Stimulated activated CD4-positive, alpha-beta T cell treated with anti-CD3 and anti-CD28 coated beads, TNF-alpha, amount 100 ng/mL, for 24 hours (primary cell): Measurements from ENCODE around the gene P3H2.
"Not testable (repeated sequence)": the region's sequence is repeated elsewhere in the genome, so short reads cannot be mapped to it uniquely, and the experiment has no call there.

ENCODE experiments used
- DNase-seq, 3 experiments: peaks; one replicate each; pipeline ENCODE4 v3.0.0-alpha.2; 2020; ENCODE audit warnings: low read depth in 3 of 3

Gene P3H2

DNA sequence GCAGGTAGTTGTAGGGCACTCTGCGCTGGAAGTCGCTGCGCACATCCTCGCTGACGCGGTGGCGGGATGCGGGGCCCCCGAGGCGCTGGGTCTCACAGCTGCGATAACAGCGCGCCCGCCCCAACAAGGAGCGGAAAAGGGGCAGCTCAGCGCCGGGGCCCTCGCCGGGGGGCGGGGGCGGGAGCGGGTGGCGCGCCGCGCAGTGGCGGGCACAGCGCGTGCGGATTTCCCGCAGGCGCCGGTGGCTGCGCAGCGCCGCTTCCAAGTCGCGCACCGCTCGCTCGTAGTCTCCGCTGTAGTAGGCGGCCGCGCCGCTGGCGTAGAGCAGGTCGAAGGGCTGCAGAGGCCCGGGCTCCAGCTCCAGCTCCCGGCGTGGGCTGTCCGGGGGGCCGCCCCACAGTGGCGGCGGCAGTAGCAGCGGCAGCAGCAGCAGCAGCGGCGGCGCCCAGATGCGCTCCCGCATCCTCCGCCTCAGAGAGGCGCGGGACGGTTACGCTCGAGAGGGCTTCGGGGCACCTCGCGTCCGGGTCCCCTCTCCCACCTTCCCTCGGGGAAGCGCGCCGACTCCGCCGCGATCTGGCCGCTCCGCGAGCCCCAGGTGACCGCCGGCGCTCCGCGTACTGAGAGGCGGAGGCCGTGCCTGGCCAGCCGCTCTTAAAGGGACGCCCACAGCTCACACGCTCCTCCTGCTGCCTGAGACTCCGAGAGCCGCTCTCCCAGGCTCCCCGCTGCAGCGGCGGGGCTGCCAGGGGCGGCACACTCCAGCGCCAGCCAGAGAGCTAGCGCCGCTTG lies at the start of gene P3H2:
TSS of gene P3H2 (minus strand) at position 629 of the 792 bp plus-strand sequence. CDS start at position 463, 166 bp downstream.
- DNase-seq: peak in 2 of 3 experiments; percentile 2 to 37

DNA sequence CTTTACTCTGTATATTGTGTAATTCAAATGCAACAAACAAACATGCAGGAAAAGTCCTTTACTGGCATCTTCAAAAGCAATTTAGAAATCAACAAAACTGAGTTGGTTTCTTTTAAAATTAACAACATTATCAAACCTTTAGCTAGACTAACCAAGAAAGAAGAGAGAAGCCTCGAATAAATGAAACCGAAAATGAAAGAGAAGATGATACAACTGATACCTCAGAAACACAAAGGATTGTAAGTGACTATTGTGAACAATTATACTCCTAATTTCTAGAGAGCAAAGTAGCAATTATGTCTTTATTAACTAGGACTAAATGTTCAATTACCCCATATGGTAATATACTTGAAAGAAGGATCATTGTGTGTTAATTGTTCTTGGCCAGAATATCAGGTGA lies 49.2 kb upstream of the P3H2 start:
- no peak for DNase-seq

DNA sequence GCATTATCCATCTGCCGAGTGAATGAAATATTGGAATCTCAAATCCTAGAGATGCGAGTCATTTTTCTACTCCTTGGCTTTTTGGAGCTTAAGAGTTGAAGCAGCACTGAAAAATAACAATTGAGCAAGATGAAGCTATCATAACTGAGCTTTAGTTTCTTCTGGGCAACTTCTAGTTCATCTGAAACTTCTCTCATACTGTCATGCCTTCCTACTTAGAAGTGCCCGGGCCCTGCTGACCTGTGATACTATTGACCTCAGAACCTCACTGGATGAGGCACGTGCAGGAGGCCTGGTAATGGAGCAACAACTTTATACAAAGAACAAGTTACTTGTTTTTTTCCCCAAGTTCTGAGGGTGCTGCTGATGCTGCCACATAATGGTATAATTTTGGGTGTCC lies 48.5 kb upstream of the P3H2 start:
- DNase-seq: no peak

- no peak for DNase-seq
Observed at GRCh38 chr3:190167936-190168680, 47.4 kb upstream of the P3H2 start.

- DNase-seq: no peak
Observed at GRCh38 chr3:190166948-190167347, 46.3 kb upstream of the P3H2 start.

DNA sequence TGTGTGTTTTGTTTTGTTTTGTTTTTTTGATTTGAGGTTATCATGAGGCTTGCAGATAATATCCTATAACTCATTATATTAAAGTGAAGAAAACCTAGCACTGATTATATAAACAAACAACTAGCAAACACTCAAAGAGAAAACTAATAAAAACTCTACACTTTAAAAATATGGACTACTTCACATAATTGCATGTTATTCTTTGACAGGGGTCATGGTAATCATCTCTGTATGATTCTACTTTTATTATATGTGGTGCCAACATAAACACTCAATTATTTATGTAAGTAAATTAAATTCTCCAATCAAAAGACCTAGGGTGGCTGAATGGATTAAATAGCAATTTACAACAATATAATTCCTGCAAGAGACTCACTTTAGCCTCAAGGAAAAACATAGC lies 44.6 kb upstream of the P3H2 start:
- DNase-seq: no peak

DNA sequence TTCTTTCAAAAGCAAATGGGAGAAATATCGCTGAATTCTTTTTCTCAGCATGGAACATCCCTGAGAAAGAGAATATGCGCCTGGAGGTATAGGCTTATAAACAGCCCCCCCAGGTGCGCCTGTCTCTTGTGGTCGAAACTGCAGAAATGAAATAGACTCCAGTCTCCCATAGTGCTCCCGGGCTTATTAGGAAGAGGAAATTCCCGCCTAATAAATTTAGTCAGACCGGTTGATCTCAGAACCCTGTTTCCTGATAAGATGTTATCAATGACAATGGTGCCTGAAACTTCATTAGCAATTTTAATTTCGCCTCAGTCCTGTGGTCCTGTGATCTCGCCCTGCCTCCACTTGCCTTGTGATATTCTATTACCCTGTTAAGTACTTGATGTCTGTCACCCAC lies 41.3 kb upstream of the P3H2 start:
- DNase-seq: not testable (repeated sequence)

DNA sequence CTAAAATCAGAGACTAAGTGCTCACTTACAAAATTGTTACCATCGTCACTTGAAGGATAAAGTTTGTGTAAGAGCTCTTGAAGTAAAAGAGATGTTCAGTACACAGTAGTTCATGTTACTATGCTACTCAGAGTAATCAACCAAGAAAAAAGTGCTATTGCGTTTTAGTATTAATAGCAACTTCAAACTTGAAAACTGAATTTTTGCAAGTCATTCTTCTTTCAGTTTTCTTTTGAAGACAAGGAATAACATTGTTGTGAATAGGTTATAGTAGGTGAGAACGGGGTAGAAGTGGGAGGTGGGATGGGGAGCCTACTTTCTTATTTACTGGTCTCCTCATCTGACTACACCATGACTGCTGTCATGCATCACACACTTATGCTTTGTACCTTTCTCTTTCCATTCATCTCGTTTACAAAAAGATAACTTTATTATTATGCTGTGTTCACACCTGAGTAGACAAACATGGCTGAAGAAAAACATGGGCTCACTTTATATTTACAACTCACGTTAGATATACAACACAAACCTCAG lies 39.3 kb upstream of the P3H2 start:
- no peak for DNase-seq

GRCh38 chr3:190158261-190158660 lies 37.6 kb upstream of the P3H2 start:
- no peak for DNase-seq

DNA sequence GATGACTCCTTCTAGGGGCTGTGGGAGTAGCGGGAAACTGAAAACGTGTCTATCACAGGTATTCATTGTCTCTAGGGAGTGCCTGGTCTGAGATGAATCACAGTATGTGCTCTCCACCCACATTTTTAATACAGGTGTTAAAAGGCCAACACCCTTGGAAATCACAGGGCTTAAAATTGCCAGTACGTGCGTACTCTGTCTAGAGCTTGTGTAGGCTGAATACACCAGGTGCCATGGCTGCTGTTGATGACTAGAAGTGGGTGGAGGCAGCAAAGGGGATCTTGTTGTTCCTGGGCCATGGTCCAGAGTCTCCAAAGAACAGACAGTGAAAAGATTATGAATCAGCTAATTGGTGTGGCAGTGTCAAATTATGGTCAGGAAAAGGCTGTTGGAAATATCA lies 35.1 kb upstream of the P3H2 start:
- no peak for DNase-seq

DNA sequence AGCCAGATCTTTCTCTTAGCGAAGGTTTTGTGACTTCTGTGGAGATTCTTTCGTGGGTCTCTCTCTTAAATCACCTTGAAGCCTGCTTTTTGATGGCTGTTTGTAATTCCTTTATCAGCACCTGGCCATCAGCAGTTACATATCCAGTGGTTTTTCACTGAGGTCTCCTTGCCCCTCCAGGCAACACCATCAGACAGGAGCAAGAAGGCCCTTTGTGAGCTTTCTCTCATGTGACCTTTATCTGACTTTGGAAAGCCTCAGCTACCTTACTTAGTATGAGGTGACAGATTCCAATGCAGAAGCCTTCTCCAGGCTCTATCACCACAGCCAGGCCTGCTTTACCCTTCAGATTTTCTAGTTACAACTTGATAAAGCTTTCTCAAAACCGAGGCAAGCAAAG lies 30.0 kb upstream of the P3H2 start:
- no peak for DNase-seq

DNA sequence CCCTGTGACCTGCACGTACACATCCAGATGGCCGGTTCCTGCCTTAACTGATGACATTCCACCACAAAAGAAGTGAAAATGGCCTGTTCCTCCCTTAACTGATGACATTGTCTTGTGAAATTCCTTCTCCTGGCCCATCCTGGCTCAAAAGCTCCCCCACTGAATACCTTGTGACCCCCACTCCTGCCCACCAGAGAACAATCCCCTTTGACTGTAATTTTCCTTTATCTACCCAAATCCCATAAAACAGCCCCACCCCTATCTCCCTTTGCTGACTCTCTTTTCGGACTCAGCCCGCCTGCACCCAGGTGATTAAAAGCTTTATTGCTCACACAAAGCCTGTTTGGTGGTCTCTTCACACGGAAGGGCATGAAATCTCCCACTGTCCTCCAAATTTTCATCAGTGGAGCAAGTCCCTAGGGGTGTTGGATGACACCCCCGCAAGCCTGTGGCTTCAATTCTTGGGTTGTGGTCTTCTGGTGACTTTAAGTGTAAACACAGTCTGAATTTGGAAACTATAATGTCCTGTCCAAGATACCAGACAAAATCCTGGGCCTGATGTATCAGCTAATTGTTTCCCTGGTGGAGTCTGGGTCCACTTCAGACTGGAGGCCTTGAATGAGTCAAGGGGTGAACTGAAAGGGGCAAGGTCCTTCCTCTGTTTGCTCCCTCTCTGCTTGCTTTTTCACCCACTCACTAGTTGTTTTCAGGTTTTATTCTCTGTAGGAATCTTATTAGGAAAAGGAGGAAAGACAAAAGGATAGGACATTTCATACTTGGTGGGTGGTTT lies 29.3 kb upstream of the P3H2 start:
- not testable (repeated sequence) for DNase-seq

DNA sequence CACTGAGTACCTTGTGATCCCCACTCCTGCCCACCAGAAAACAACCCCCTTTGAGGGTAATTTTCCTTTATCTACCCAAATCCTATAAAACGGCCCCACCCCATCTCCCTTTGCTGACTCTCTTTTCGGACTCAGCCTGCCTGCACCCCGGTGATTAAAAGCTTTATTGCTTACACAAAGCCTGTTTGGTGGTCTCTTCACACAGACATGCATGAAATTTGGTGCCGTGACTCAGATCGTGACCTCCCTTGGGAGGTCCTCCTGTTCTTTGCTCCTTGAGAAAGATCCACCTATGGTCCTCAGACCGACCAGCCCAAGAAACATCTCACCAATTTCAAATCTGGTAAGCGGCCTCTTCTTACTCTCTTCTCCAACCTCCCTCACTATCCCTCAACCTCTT lies 24.1 kb upstream of the P3H2 start:
- not testable (repeated sequence) for DNase-seq

GRCh38 chr3:190142041-190142440 lies 21.3 kb upstream of the P3H2 start:
- no peak for DNase-seq

DNA sequence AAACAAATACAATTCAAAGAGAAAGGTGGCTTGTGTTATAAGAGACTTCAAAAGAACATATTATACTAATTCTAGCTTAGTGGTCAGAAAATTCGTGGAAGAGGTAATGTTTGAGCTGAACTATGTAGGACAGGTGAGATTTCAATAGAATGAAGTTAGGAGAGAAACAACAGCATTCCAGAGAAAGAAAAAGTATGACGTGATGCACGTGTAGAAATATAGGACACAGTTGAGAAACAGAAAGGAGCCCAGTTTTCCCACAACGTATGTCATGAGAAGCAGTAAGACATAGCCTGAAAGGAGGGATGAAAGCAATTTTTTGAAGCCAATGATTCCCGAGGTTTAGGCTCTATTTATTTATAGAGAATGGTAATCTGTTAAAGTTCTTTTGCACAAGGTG lies 18.7 kb upstream of the P3H2 start:
- DNase-seq: no peak

DNA sequence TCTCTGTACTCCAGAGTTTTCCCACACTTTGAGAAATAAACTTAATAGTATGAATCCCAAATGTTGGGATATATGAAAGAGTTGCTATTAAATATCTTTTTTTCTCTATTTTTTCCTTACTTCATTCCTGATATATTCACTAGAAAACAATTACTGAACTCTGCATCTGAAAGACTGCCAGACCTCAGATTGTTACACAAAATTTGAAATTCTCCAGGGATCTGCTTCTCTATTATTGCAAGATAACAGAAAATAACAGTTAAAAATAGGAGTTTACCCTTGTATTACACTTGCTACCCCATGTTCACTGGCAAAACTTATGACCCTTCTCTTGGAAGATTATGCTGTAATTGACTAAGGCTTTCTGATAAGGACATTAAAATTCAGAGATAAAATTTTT lies 11.7 kb upstream of the P3H2 start:
- DNase-seq: no peak

DNA sequence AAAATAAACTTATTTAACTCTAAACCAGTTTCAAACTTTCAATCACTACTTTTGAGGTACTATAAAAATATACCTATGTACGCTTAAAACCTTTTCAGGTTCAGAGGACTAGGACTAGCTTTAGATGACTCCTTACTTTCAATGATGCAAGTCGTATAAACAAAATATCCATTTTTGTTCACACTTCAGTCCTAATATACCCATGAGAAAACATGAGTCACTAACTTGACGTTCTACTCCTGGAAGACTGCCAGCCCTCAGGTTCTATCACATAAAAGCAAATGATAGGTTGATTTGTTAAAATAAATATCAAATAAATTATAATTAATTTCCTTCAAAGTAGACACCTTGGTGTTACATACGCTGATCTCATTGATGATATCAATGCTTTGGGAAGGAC lies 10.6 kb upstream of the P3H2 start:
- no peak for DNase-seq

- DNase-seq: no peak
Observed at GRCh38 chr3:190130696-190131095, 10.0 kb upstream of the P3H2 start.

DNA sequence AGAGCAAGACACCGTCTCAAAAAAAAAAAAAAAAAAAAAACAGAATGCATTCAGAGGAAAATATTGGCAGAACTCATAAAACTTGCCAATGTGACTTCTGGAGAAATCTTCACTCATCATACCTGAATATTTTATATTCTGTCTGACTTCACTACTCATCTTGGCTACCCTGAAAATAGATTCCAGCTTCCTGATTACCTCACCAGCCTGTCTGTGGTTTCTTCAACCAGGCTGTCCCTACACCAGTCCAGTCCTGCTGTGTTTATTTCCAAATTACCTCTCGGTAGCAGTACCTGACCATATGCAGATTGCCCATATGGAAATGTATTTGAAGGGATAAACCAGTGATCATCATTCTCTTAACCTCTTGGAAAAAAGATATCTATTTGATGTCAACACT lies 9.3 kb upstream of the P3H2 start:
- DNase-seq: no peak

- no peak for DNase-seq
Observed at GRCh38 chr3:190127797-190128196, 7.1 kb upstream of the P3H2 start.

- no peak for DNase-seq
Observed at GRCh38 chr3:190127195-190127594, 6.5 kb upstream of the P3H2 start.

GRCh38 chr3:190125436-190126068 lies 4.9 kb upstream of the P3H2 start:
- DNase-seq: no peak
